Stimulated activated CD4-positive, alpha-beta T cell treated with anti-CD3 and anti-CD28 coated beads, Interleukin-12 subunit alpha, Interleukin-12 subunit beta, amount 100 ng/mL, for 4 hours (primary cell): ENCODE measurements around the gene SCRG1.

ENCODE experiments used
- DNase-seq: peaks from one replicate; pipeline ENCODE4 v3.0.0-alpha.2; 2020

The SCRG1 gene

DNA sequence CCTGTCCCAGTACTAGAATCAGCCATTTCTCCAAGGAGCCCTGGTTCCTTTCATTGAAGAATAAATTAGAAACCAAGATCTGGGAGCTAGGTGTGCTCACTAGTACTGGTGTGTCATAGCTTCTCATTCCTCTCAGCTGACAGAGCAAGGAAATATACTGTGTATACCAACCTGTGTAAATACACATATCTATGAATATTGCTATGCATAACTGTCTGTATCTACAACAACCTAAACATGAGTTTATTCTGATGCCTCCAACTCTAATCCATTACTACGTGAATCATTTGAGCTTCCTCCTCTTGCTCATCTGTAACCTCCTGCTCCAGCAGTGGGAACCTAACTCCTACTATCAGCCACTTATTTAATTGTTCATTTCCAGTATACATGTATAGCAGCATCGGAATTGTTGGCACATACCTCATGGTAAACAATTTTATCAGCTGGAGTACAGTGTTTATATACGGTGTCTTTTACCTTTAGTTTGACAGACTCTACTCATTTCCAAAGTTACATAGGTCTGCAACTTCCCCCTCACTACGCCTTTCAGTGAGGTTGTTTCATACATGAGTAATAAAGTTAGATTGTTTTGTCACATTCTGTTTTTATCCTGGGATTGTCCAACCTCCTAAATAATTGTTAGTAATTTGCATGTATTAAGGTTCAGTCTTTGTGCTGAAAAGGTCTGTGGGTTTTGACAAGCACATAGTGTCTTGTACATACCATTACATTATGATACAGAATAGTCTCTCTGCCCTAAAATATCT lies 7.1 kb upstream of the SCRG1 start:
- DNase-seq = no peak

DNA sequence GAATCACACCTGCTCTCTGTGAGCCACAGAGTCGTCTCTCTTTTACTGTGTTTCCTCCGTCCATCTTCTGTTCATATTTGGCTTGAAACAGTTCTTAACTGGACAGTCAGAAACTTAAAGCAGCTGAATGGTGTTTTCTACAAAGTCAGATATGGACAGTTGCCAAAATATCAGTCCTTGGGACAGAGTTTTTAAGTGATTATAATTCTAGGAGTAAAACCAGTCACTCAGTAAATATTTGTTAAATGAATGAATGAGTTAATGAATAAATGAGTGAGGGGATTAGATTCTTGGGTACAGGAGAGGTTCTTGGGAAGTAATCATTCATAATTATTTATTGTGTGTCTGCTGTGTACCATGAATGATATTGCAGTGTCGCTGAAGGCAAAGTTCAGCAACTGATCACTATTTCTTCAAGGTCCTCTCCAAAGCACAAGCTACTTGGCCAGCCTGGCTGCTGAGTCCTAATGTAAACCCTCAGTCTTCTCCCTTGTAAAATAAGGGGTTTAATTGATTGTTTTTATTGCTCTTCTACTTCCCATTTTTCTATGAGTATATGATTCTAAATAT lies 5.5 kb upstream of the SCRG1 start:
- no peak for DNase-seq

DNA sequence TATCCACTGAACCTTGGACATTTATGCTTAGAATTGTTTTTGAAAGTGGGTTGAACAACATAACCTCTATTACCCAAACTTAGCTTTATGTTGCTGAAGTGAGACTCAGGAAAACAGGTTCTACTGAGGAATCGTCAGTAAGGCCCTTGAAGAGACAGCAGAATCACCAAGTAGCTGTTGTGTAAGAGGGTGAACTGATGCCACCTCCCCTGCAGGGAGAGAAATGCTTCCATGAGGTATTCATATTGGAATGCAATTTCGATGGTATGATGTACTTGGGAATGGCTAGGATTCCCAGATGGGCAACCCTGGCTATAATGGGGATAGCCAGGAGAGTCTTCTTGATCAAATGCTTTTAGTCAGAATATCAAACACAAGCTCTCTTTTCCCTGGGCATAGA lies 4.1 kb upstream of the SCRG1 start:
- no peak for DNase-seq

DNA sequence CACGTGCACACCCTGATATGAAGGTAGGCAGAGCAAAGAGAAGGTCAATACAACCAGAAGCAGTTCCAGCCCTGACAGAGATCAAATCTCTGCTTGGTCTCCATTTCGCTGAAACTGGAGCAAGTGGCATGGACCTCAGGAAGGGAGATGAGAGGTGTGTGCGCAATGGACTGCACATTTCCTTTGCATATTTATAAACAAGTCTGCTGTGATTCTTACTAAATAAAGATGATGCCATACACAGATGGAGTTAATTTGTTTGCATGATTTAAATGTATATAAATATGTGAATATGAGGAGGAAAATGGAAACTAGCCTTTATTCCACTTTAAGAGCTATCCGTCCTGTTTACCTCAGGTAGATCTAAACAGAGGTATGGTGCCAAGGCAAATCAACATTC lies 2.1 kb upstream of the SCRG1 start:
- no peak for DNase-seq

DNA sequence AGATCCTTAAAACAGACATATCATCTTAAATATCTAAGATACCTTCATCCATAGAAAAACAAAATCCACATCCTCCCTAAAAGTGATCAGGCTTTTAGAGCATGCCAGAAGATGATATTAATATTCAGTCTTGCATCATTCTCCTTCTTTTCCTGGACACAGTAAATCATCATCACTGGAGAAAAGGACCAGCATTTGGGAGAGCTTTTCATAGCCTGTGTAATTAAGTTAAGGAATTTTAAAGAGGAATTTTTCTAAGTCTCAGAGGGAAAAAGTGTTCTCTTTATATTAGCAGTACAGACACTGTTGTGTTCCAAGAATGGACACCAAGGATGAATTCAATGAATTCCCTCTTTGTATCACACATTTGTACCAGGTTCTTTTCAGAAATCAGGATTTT lies 696 bp downstream of the SCRG1 start:
- DNase-seq = no peak

DNA sequence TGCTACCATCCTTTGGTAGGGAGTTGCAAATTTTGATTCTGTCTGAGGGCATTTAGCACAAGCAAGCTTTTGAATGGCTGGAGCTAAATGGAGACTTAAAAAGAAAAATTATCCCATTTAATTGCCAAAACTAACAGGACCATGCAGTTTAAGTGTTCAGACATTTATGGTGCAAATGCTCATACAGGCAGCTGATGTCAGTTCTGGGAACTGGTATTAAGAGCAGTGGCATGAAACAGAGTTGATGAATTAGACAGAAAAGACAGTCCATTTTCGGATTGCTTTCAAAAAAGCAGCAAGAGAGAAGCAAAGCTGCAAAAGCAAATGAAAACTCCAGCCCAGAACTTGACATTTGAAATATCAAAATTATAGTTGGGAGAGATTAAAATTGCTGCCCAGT lies 1.3 kb downstream of the SCRG1 start:
- no peak for DNase-seq

DNA sequence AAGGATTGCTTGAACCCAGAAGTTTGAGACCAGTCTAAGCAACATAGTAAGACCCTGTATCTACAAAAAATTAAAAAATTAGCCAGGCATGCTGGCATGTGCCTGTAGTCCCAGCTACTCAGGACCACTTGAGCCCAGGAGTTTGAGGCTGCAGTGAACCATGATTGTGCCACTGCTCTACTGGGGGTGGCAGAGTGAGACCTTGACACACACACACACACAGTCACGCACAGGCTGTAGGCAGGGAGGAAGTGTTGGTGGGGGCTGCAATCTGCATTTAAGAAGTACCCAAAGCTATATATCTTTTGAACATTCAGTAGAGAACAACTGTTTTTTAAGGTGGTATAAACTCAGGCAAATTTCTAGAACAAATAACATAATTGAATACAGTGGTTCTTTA lies 7.2 kb downstream of the SCRG1 start:
- DNase-seq = no peak

DNA sequence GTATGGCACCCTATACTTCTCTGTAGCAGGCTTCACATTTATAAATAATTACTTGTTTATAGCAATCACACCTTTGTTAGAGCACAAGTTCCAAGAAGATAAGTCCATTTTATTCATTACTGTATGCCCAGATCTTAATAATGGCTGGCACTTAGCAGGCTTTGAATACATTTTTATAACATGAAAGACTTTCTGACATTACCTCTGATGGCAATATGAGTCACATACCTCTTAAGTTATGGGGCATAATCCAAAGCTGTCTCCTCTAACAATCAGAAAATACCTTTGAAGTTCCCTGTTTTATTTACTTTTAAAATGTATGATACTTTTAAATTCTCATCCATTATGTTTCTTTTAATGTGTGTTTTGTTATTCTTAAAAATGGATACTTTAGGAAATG lies 12.2 kb downstream of the SCRG1 start:
- no peak for DNase-seq

DNA sequence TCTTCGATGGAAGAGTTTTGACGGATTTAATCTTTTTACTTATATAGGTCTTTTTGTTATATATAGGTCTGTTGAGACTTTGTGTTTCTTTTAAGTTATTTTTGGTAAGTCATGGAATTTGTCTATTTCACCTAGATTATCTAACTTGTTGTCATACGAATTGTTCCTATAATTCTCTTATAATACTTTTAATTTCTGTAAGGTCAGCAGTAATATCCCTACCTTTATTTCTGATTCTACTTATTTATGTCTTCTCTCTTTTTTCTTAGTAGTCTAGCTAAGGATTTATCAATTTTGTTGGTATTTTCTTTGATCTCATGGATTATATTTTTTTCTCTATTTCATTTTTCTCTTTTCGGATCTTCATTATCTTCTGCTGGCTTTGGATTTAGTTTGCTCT lies 16.6 kb downstream of the SCRG1 start:
- DNase-seq = no peak

DNA sequence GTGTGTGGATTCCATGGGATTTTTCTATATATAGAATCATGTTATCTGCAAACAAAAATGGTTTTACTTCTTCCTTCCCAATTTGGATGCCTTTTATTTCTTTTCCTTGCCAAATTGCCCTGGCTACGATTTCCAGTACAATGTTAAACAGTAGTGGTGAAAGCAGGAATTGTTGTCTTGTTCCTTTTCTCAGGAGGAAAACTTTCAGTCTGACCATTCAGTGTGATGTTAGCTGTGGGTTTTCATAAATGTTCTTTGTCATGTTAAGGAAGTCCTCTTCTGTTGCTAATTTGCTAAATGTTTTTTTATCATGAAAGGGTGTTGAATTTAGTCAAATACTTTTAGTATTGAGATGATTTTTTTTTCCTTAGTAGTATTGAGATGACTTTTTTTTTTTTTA lies 17.3 kb downstream of the SCRG1 start:
- DNase-seq = no peak

DNA sequence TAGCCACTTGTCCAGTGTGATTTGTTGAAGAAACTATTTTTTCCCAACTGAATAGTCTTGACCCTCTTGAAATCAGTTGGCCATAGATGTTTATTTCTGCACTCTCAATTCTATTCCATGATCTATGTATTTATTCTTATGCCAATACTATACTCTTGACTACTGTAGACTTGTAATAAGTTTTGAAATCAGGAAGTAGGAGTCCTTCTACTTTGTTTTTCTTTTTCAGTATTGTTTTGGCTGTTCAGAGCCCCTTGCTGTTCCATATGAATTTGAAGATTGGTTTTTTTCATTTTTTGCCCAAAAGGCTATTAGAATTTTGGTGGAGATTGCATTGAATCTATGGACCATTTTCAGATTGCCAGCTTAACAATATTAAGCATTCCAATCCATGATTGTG lies 17.9 kb downstream of the SCRG1 start:
- DNase-seq = no peak

DNA sequence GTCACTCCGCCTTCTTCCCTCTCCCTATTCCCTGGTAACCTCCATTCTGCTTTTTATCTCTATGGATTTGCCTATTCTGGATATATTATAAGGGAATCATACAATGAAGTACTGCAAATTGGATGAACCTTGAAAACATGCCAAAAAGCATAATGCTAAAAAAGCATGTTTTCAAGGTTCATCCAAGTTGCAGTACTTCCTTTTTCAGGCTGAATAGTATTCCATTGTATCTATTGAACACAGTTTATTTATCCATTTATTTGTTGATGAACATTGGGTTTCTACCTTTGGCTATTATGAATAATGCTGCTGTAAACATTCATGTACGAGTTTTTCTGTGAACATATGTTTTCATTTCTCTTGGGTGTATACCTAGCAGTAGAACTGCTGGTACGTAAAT lies 19.0 kb downstream of the SCRG1 start:
- no peak for DNase-seq

DNA sequence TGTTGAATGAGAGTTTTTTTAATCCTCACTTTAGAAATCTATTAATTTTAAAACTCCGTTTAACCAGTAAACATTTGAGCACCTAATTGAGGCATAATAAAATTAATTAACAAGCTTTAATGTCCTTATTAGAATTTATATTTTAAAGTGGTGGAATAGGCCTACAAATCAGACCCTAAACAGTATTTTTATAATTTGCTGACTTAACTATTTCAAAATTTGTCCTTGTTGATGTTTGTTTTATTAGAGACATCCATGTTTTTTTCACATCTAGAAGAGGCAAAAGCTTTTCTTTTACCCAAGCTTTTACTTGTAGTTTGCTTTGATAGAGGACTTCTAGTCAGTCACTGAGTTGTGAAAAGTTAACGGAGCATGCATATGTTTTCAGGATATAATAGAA lies 24.3 kb downstream of the SCRG1 start:
- no peak for DNase-seq

DNA sequence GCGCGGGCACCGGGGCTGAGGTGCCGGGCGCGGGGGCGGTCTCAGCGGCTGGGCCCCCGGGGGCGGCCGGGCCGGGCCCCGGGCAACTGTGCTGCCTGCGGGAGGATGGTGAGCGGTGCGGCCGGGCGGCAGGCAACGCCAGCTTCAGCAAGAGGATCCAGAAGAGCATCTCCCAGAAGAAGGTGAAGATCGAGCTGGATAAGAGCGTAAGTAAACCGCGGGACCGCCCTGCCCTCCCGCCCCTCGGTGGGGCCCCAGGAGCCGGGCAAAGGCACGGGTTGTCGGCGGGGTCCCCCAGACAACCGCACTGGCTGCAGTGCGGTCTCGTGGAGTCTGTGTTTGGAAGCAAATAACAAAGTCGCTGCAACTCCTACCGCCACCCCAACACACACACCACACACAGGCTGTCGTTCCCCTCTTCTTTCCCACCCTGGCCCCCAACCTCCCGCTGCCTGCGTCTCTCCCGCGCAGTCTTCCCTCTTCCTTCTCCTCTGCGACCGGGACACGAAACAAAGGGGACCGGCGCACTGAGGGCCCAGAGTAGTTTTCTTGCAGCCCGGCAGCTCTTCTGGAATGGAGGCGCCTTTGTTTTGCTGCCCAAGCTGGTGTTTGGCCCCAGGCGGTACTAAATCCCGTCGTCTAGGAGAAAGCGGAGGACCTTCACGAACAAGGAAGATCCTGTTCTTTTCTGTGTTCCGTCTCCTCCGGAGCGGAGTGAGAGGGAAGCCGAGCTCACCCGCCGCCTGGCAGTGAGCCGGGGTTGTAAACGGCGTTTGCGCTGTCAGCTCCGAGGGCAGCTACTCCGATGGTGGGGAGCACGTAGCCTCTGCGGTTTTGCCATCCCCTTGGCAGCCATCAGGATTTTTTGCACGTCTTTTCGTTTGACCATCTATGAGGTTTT lies 27.4 kb downstream of the SCRG1 start:
- DNase-seq = peak; percentile 34

DNA sequence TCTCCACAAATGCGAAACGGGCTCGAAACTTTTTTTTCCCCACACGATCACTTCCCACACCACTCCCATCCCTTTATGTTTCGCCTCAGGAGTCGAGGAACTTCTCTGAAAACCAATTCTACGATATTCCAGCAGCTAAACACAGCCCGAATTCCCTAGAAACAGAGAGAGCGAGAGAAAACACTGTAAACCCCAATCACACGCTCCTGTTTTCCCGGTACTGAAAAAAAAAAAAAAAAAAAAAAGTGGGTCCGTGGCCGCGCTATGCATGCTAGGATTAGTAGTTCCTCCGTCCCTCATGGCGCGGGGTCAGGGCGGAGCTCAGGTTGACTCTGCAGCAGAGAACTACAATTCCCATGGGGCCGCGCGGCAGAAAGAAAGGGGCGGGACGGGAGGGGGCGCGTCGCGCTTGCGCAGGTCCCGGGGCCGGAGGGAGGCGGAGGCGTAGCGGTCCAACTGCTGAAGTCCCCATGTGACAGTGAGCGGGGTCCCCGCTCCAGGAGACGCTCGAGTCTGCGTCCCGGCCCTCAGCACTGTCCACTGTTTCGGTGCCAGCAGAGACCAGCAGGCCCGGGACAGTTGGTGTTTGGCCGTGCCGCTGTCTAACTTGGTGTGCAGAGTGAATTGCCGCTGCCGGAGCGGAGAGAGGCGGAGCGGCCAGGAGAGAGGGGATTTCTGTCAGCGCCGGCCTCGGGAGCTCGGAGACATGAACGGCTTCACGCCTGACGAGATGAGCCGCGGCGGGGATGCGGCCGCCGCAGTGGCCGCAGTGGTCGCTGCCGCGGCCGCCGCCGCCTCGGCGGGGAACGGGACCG lies 28.2 kb downstream of the SCRG1 start, which contains the start of gene SAP30:
TSS of gene SAP30 (plus strand) at position 478 of the 815 bp plus-strand sequence. CDS start at position 707, 229 bp downstream.
- DNase-seq = peak; percentile 97

DNA sequence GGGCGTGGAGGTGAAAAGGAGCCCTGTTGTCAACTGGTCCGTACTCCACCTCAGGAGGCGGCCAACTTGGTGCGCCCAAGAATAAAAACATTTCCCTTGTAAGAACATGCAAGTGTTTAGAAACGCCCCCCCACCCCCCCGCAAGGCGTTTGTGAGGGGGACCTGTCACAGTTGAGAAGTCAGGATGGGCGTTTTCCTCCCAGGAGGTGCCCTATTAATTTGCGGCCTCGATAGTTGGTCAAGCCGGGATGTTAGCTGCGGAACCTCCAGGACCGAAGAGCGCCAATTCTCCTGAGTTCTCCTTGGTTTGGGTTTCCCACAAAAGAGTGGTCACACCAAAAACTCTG lies 28.8 kb downstream of the SCRG1 start:
- peak; percentile 47 for DNase-seq

DNA sequence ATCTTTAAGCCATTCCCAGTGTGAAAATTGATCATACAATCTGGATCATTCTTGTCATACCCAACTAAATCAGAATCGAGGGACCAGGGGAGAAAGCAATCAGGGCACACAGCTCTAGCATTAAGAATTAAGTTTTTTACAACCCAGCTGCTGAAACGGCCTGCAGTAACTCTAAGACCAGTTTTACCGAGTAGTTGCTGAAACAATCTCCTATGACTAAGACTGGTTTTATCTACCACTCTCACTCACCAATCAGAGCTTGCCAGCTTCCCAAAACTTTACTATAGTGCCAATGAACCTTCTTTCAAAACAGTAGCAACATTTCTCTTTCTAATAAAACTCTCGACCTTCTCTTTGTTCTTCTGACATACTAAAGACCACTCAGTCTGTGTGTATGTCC lies 31.0 kb downstream of the SCRG1 start:
- DNase-seq = no peak

DNA sequence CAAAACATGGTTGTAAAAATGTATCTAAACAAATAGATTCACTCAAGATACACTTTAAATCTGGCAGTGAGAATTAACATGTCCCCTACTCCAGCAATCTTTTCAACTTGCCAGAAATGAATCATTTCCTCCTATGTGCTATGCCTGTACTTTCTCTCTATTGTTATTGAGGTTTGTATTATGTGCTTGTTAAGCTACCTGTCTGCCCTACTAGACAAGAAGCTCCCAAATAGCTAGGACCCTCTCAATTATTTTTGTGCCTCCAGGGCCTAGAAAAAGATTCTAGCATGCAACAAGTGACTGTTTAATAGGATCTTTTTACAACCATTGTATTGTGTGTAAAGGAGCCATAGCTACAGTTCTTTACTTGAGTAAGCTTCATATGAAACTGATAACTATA lies 31.6 kb downstream of the SCRG1 start:
- DNase-seq = no peak

DNA sequence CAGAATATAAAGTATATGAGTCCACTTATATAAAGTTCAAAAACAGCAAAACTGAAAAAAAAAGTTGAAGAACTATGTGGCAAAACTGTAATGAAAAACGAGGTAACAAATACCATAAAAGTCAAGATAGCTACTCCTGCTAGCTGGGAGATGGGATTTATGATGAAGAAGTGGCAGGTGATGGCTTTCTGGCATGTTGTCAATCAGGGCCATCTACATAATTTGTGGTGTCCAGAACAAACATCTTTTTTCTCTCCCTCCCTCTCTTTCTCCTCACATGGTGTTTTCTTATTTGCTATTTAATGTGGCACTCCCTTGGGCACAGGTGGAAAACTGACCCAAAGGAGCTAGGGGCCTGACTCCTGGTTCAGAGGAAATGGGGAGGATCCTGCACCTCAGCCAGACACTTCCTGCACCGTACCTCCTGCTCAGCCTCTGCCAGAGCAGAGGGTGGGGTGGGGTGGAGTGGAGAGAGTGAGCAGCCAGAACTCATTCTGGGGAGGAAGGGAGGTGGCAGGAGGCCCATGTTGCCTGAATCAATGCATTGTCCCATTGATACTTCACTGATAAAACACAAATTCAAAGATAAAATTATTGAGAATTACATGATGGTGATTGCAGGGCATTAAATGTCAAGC lies 33.4 kb downstream of the SCRG1 start:
- no peak for DNase-seq

DNA sequence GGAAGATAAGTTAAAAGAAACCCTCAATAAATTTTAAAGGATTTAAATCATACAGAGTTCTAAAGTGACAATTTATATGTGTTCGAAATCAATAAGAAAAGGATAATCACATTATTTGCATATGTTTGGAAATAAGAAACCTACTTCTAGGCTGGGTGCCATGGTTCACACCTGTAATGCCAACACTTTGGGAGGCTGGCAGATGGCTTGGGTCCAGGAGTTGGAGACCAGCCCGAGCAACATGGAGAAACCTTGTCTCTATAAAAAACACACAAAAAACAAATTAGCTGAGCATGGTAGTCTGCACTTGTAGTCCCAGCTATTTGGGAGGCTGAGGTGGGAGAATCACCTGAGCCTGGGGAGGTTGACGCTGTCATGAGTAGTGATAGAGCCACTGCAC lies 36.2 kb downstream of the SCRG1 start:
- DNase-seq = no peak

DNA sequence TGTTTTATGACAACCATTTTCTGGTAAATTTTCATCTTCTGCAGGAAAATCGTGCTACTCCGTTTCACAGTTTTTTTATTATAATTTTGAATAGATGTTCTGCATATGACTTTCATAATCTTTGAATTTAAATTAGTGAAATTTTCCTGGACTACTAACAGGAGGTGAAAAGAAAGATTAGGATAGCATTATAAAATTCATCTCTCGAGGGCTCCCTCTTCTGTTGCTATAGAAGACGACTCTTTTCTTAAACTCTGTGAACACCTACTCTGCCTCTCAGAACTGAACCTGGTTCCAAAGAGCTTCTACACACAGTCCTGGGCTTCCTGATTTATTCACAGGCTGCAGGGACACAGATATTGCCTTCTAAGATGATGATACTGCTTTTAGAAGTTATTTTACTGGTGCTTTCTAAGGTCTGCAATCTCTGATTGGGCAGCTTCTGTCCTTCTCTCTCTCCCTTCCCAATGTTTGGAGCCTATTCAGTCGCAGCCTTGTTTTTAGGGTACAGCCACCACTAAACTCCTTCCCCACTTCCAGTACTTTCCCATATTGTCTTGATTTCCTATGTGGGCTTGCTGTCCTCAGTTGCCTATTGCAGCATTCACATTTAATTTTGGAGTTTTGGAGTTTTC lies 38.2 kb downstream of the SCRG1 start:
- DNase-seq = no peak

DNA sequence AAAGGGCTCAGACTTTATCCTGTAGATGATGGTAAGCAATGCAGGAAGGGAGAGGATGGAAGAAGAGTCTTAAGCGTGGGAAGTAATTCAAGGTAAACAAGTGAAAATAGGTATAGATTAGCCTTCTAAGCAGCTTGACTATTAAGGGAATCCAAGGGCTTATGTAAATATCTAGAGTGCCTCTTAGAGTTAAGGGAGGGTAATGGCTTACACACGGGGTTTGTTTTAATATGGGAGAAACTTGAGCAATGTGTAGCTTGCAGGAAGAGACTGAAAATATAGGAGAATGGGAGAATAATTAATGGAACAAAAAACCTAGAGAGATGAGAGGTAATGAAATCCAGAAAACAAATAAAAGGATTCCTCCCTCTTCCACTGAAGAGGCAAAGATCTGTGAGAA lies 41.0 kb downstream of the SCRG1 start:
- DNase-seq = no peak
